Kidney (tissue), 14 donors: ENCODE data around the gene ENOX1. TPM values are rescaled to one million over a fixed set of nuclear protein-coding genes. Genes with fewer than 3 reads are reported as not detected.

Experiments
- DNase-seq, 5 donors: peaks; one replicate each; pipeline ENCODE4 v3.0.0-alpha.2; 2013 to 2020
- FAIRE-seq: peaks from 2 replicates; lab custom pipeline; 2012; peaks lifted over from hg19 to GRCh38; lab: Jason Lieb, UNC
- H3K27ac ChIP-seq, 2 donors: one replicate each; pipeline ENCODE4 v1.7.0; 2013; ENCODE audit warnings: low read depth in 2 of 2, low read length in 2 of 2, inconsistent platforms in 1 of 2
- H3K27me3 ChIP-seq: one replicate; pipeline ENCODE4 v1.7.1; 2013; ENCODE audit warnings: low read length, inconsistent platforms; ENCODE audit not compliant: control insufficient read depth, insufficient read depth
- H3K36me3 ChIP-seq, 3 donors: one replicate each; pipeline versions ENCODE4 v1.7.0 to v1.7.1; 2013; ENCODE audit warnings: low read length in 3 of 3, control low read depth in 1 of 3, inconsistent platforms in 1 of 3; ENCODE audit not compliant: insufficient read depth in 3 of 3, control insufficient read depth in 2 of 3
- H3K4me1 ChIP-seq, 3 donors: one replicate each; pipeline versions ENCODE4 v1.7.0 to v1.7.1; 2013; ENCODE audit warnings: low read length in 3 of 3, inconsistent platforms in 1 of 3, low read depth in 1 of 3; ENCODE audit not compliant: control insufficient read depth in 2 of 3, insufficient read depth in 2 of 3
- H3K4me3 ChIP-seq, 3 donors: one replicate each; pipeline versions ENCODE4 v1.7.0 to v1.8.1; 2013; ENCODE audit warnings: low read length in 3 of 3, control low read depth in 1 of 3, inconsistent platforms in 1 of 3
- H3K9ac ChIP-seq, 3 donors: one replicate each; pipeline versions ENCODE4 v1.7.0 to v1.7.1; 2013; ENCODE audit warnings: low read length in 3 of 3, control low read depth in 1 of 3, inconsistent platforms in 1 of 3
- H3K9me3 ChIP-seq, 3 donors: one replicate each; pipeline versions ENCODE4 v1.7.0 to v1.7.1; 2013; ENCODE audit warnings: low read length in 3 of 3, control low read depth in 1 of 3, inconsistent platforms in 1 of 3; ENCODE audit not compliant: control insufficient read depth in 2 of 3, insufficient read depth in 1 of 3
- CTCF ChIP-seq: IDR thresholded peaks from 3 replicates; pipeline ENCODE4 v1.5.1; 2012; ENCODE audit warnings: mild to moderate bottlenecking, moderate library complexity, borderline replicate concordance; ENCODE audit not compliant: insufficient read depth; ENCODE audit errors: extremely low read depth
- intact Hi-C: fragments of 100-400 bp; cut with DNase I; formaldehyde crosslinking; loops from one replicate; pipeline ENCODE4 v1.11.1; 2022
- polyA plus RNA-seq: library from polyadenylated mRNA; stranded (reverse); fragments of 350-450 nt; fragmentation: Illumina TruSeq; extraction: RNeasy Lipid Tissue Mini Kit (QIAGEN cat#74804); gene quantifications from one replicate; pipeline ENCODE4 v1.2.3, GENCODE V29; 2014; ENCODE audit warnings: low read depth, low replicate concordance; ENCODE audit not compliant: insufficient read depth
- total RNA-seq: library from RNA; stranded (reverse); fragmentation: NEBNext Ultra II Directional; extraction: Animal tissue kit (Norgen Biotek cat#: 25700); gene quantifications from one replicate; pipeline ENCODE4 v1.2.1, GENCODE V29; 2021
- donor health status: control.
- donor health status: control.
- donor health status: control.
- donor health status: control.
- donor health status: control.
- donor health status: DM: yes; HTN: yes; CAD: no.
- donor health status: Normal renal cell carcinoma (clear cell type).

The ENOX1 gene
- total and polyA plus RNA-seq, 2 donors from 2014 or later: 4.9 to 6.8 TPM

GRCh38 chr13:43804461-43805070, 17.8 kb upstream of the ENOX1 start:
- H3K9me3 ChIP-seq: no peaks in the 10 kb centered on the region
- H3K4me3 ChIP-seq: no peak overlapping the region
- no peaks in the 10 kb centered on the region for H3K27me3 ChIP-seq
- peak; percentile 53 for TF ChIP-seq CTCF
- DNase-seq: peak in 2 of 5 donors; percentile 85 to 88
- no peak overlapping the region for H3K9ac ChIP-seq
- FAIRE-seq: peak; percentile 98
- no peaks in the 10 kb centered on the region for H3K36me3 ChIP-seq
- H3K4me1 ChIP-seq: no peaks in the 10 kb centered on the region
- no peak overlapping the region for H3K27ac ChIP-seq
- intact Hi-C loops: loop anchor here (10.0 kb wide), 1 partner anchor 500 kb away; no protein-coding TSS in a partner anchor

- intact Hi-C loops: loop anchor here (10.0 kb wide), 1 partner anchor 498 kb away; no protein-coding TSS in a partner anchor
- no peaks in the 10 kb centered on the region for H3K36me3 ChIP-seq
- no peak overlapping the region for H3K27ac ChIP-seq
- no peak for TF ChIP-seq CTCF
- no peaks in the 10 kb centered on the region for H3K27me3 ChIP-seq
- no peak overlapping the region for H3K9ac ChIP-seq
- FAIRE-seq (no peak), DNase-seq (no peak)
- no peaks in the 10 kb centered on the region for H3K9me3 ChIP-seq
- H3K4me3 ChIP-seq: no peak overlapping the region
- H3K4me1 ChIP-seq: no peaks in the 10 kb centered on the region
Measured at GRCh38 chr13:43802511-43802910, 15.7 kb upstream of the ENOX1 start.

- Histone ChIP-seq H3K36me3 (no peaks in the 10 kb centered on the region), H3K4me3 (no peak overlapping the region), H3K27ac (no peak overlapping the region), H3K4me1 (no peaks in the 10 kb centered on the region), H3K27me3 (no peaks in the 10 kb centered on the region), H3K9me3 (no peaks in the 10 kb centered on the region), H3K9ac (no peak overlapping the region)
- no peak for DNase-seq
- TF ChIP-seq CTCF: no peak
- intact Hi-C loops: loop anchor here (10.0 kb wide), 1 partner anchor 496 kb away; no protein-coding TSS in a partner anchor
- no peak for FAIRE-seq
Measured at GRCh38 chr13:43800828-43801227, 14.1 kb upstream of the ENOX1 start.
